Smooth muscle cell of the brain vasculature (primary cell): ENCODE measurements around the gene HLA-G.
"Not testable (repeated sequence)": the region's sequence is repeated elsewhere in the genome, so short reads cannot be mapped to it uniquely, and the experiment has no call there.

Experiments
- DNase-seq: peaks from one replicate; pipeline ENCODE4 v3.0.0-alpha.2; 2012; ENCODE audit warnings: low read depth, low spot score

The HLA-G gene

DNA sequence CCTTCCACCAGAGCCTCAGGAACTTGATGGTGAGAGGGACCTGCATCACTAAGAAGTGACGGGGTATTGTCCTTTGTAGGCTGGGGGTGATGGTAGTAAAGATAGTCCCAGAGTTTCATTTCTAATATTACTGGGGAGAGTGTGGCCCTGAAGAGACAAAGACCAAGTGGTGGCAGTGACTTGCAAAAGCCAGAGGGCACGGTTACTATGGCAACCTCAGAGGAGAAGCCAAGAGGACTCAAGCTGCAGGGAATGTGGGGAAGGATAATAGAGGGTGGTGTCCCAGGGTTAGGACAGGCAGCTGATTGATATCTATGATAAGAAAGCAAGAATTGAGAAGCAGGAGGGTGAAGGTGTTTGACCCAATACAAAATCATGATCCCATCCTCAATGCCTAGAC lies 42.5 kb downstream of the HLA-G start:
- DNase-seq, result no peak

DNA sequence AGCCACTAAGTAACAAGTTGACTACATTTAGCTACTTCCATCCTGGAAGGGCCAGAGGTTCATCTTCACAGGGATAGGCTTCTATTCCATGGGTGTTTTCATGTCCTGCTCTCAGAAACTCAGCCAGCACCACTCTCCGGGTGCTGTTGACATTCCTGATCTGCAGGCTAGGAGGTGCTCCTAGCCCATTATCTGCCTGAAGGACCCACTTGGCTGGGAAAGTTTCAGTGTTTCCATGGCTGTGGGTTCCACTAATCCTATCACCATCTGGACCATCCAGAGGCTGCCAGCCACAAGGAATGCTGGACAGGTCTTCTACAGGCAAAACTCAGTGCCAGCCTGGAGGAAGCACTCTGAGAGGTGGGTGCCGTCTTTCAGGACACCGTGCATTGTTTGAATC lies 45.2 kb downstream of the HLA-G start:
- DNase-seq, result no peak

GRCh38 chr6:29875257-29875656 lies 47.6 kb downstream of the HLA-G start:
- DNase-seq, result no peak

DNA sequence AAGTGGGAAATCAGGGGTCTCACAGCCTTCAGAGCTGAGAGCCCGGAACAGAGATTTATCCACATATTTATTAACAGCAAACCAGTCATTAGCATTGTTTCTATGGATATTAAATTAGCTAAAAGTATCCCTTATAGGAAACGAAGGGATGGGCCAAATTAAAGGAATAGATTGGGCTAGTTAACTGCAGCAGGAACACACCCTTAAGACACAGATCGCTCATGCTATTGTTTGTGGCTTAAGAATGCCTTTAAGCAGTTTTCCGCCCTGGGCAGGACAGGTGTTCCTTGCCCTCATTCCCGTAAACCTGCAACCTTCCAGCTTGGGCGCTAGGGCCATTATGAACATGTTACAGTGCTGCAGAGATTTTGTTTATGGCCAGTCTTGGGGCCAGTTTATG lies 48.1 kb downstream of the HLA-G start:
- DNase-seq, result not testable (repeated sequence)
